Measurements from ENCODE around the gene OPTC.

The OPTC gene

DNA sequence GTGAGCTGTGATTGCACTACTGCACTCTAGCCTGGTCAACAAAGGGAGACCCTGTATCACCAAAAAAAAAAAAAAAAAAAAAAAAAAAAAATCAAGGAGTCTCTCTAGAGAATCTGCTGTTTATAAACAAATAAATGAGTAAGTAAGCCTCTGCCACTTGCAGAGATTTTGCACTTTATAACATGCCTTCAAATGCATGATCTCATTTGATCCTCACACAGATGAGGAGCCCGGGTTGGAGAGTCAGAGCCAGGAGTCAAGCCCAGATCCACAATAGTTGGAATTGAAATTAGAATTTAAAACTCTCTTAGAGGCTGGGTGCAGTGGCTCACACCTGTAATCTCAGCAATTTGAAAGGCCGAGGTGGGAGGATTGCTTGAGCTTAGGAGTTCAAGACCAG lies 14.3 kb upstream of the OPTC start:
- Histone ChIP-seq H4K20me1 (ENCODE audit: insufficient read depth, low read length) (no peaks in the 10 kb centered on the region), H3K9me3 (replicated peaks; ENCODE audit: insufficient read depth, low read length) (no peaks in the 10 kb centered on the region), H3K9ac (ENCODE audit: low read length) (no peak overlapping the region), H3K27ac (ENCODE audit: low read length) (no peak overlapping the region), H3K4me3 (ENCODE audit: low read length) (no peak overlapping the region), H3K9me2 (replicated peaks; ENCODE audit: insufficient read depth, low read length) (no peaks in the 10 kb centered on the region), H3K79me2 (ENCODE audit: low read length) (no peaks in the 10 kb centered on the region), H3K36me3 (replicated peaks; ENCODE audit: insufficient read depth, low read length) (no peaks in the 10 kb centered on the region), H3K27me3 (replicated peaks; ENCODE audit: insufficient read depth, low read length) (no peaks in the 10 kb centered on the region), H3K4me2 (ENCODE audit: low read depth, low read length) (no peak overlapping the region), H3K4me1 (ENCODE audit: low read length) (peaks cover 12% of the 10 kb centered on the region), H2AFZ (ENCODE audit: low read length) (no peak overlapping the region), H3F3A (ENCODE audit: insufficient read depth, low read length) (no peaks in the 10 kb centered on the region)
- TF ChIP-seq, protein P1, sequence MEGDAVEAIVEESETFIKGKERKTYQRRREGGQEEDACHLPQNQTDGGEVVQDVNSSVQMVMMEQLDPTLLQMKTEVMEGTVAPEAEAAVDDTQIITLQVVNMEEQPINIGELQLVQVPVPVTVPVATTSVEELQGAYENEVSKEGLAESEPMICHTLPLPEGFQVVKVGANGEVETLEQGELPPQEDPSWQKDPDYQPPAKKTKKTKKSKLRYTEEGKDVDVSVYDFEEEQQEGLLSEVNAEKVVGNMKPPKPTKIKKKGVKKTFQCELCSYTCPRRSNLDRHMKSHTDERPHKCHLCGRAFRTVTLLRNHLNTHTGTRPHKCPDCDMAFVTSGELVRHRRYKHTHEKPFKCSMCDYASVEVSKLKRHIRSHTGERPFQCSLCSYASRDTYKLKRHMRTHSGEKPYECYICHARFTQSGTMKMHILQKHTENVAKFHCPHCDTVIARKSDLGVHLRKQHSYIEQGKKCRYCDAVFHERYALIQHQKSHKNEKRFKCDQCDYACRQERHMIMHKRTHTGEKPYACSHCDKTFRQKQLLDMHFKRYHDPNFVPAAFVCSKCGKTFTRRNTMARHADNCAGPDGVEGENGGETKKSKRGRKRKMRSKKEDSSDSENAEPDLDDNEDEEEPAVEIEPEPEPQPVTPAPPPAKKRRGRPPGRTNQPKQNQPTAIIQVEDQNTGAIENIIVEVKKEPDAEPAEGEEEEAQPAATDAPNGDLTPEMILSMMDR (IDR thresholded peaks at IDR 0.05; ENCODE audit: low read length), result no peak
- no peak for DNase-seq

GRCh38 chr1:203480084-203480483 lies 13.9 kb upstream of the OPTC start:
- Histone ChIP-seq H3K4me3 (ENCODE audit: low read length) (no peak overlapping the region), H4K20me1 (ENCODE audit: insufficient read depth, low read length) (no peaks in the 10 kb centered on the region), H3K9ac (ENCODE audit: low read length) (no peak overlapping the region), H3K9me3 (replicated peaks; ENCODE audit: insufficient read depth, low read length) (no peaks in the 10 kb centered on the region), H3K27ac (ENCODE audit: low read length) (no peak overlapping the region), H3K9me2 (replicated peaks; ENCODE audit: insufficient read depth, low read length) (no peaks in the 10 kb centered on the region), H3F3A (ENCODE audit: insufficient read depth, low read length) (no peaks in the 10 kb centered on the region), H2AFZ (ENCODE audit: low read length) (peak overlapping the region; percentile 73), H3K4me1 (ENCODE audit: low read length) (peaks cover 12% of the 10 kb centered on the region), H3K27me3 (replicated peaks; ENCODE audit: insufficient read depth, low read length) (no peaks in the 10 kb centered on the region), H3K79me2 (ENCODE audit: low read length) (no peaks in the 10 kb centered on the region), H3K36me3 (replicated peaks; ENCODE audit: insufficient read depth, low read length) (no peaks in the 10 kb centered on the region), H3K4me2 (ENCODE audit: low read depth, low read length) (no peak overlapping the region)
- no peak for DNase-seq
- no peak for TF ChIP-seq EZH2 (optimal IDR thresholded peaks at IDR 0.05; ENCODE audit: low read depth, low read length)
- TF ChIP-seq EZH2phosphoT487 (IDR thresholded peaks at IDR 0.05; ENCODE audit: low read length), result no peak
- TF ChIP-seq, protein P1 (IDR thresholded peaks at IDR 0.05; ENCODE audit: low read length), result no peak

DNA sequence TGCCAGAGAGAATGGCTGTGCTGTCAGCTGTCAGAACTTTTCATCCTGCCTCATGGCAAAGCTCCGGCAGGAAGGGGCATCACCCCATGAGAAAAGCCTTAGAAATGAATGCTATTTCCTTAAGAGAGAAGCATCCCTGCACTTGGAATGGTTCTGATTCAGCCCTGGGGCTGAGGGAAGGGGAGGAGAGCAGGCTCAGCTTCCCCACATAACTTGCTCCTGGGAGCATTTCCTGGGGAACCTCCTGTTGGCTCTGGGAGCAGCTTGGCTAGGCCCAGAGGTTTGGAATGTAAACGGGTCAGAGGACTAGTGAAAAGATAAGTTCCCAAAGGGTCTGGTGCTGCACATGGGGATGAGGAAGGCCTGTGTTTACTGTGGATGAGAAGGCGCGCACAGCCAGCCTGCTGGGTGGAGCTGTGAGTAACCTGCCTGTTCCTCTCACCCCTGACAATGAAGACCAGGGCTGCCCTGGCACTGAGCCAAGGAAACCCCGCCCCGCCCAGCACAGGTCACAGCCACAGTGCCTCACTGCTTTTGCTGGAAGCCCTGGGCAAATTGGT lies 13.3 kb upstream of the OPTC start:
- Histone ChIP-seq H3K27ac (ENCODE audit: low read length) (no peak overlapping the region), H3K9ac (ENCODE audit: low read length) (no peak overlapping the region), H3K4me3 (ENCODE audit: low read length) (no peak overlapping the region), H2AFZ (ENCODE audit: low read length) (peak overlapping the region; percentile 73), H3F3A (ENCODE audit: insufficient read depth, low read length) (no peaks in the 10 kb centered on the region), H3K79me2 (ENCODE audit: low read length) (no peaks in the 10 kb centered on the region), H4K20me1 (ENCODE audit: insufficient read depth, low read length) (no peaks in the 10 kb centered on the region), H3K4me1 (ENCODE audit: low read length) (peaks cover 12% of the 10 kb centered on the region), H3K27me3 (replicated peaks; ENCODE audit: insufficient read depth, low read length) (no peaks in the 10 kb centered on the region), H3K36me3 (replicated peaks; ENCODE audit: insufficient read depth, low read length) (no peaks in the 10 kb centered on the region), H3K4me2 (ENCODE audit: low read depth, low read length) (peak overlapping the region; percentile 17; the same call in 1 of the 2 replicates), H3K9me3 (replicated peaks; ENCODE audit: insufficient read depth, low read length) (no peaks in the 10 kb centered on the region), H3K9me2 (replicated peaks; ENCODE audit: insufficient read depth, low read length) (no peaks in the 10 kb centered on the region)
- peak; percentile 89 for DNase-seq
- TF ChIP-seq EZH2phosphoT487 (IDR thresholded peaks at IDR 0.05; ENCODE audit: low read length) (no peak), EZH2 (optimal IDR thresholded peaks at IDR 0.05; ENCODE audit: low read depth, low read length) (no peak)
- TF ChIP-seq, protein P1 (IDR thresholded peaks at IDR 0.05; ENCODE audit: low read length), result no peak
